Neural progenitor cell (in vitro differentiated cells): ENCODE data around the gene FBXL17. TPM values are rescaled to one million over a fixed set of nuclear protein-coding genes. Genes with fewer than 3 reads are reported as not detected.

Experiments
- DNase-seq: peaks from one replicate; pipeline ENCODE4 v3.0.0-alpha.2; 2016; ENCODE audit warnings: low spot score
- H2AFZ ChIP-seq: fragments of 200-600 bp; sonication (generic); replicated peaks from 2 replicates; pipeline ENCODE4 v1.6.1; 2016; ENCODE audit warnings: antibody characterized with exemption
- H3F3A ChIP-seq: fragments of 200-600 bp; sonication (generic); 2 replicates; pipeline ENCODE4 v1.6.1; 2016; ENCODE audit warnings: antibody characterized with exemption, low read depth
- H3K27ac ChIP-seq: fragments of 200-600 bp; sonication (generic); 2 replicates; pipeline ENCODE4 v1.5.1; 2016; ENCODE audit warnings: mild to moderate bottlenecking
- H3K27me3 ChIP-seq: fragments of 200-600 bp; sonication (generic); 2 replicates; pipeline ENCODE4 v1.6.1; 2016; ENCODE audit warnings: mild to moderate bottlenecking, moderate library complexity
- H3K36me3 ChIP-seq: fragments of 200-600 bp; sonication (generic); 2 replicates; pipeline ENCODE4 v1.5.1; 2016
- H3K4me1 ChIP-seq: fragments of 200-600 bp; sonication (generic); 2 replicates; pipeline ENCODE4 v1.6.1; 2016; ENCODE audit warnings: mixed run types
- H3K4me2 ChIP-seq: fragments of 200-600 bp; sonication (generic); 2 replicates; pipeline ENCODE4 v1.6.1; 2016
- H3K4me3 ChIP-seq: fragments of 200-600 bp; sonication (generic); 2 replicates; pipeline ENCODE4 v1.5.1; 2016
- H3K79me2 ChIP-seq: fragments of 200-600 bp; sonication (generic); 2 replicates; pipeline ENCODE4 v1.6.1; 2016; ENCODE audit warnings: low read depth
- H3K9ac ChIP-seq: fragments of 200-600 bp; sonication (generic); 2 replicates; pipeline ENCODE4 v1.6.1; 2016
- H3K9me3 ChIP-seq: fragments of 200-600 bp; sonication (generic); 2 replicates; pipeline ENCODE4 v1.5.1; 2016; ENCODE audit warnings: low read depth
- H4K20me1 ChIP-seq: fragments of 200-600 bp; sonication (generic); 2 replicates; pipeline ENCODE4 v1.6.1; 2016; ENCODE audit warnings: low read depth
- H3K27ac Mint-ChIP-seq: 3 replicates; pipeline ENCODE4 v1.8.0; 2021; ENCODE audit warnings: mixed read lengths
- H3K27me3 Mint-ChIP-seq: 2 replicates; pipeline ENCODE4 v1.8.0; 2022; ENCODE audit warnings: low read depth, mild to moderate bottlenecking, inconsistent platforms, moderate library complexity, mixed read lengths; ENCODE audit not compliant: insufficient read depth
- H3K36me3 Mint-ChIP-seq: 3 replicates; pipeline ENCODE4 v1.8.0; 2021; ENCODE audit warnings: mixed read lengths
- H3K4me1 Mint-ChIP-seq: 3 replicates; pipeline ENCODE4 v1.8.0; 2021; ENCODE audit warnings: mixed read lengths
- H3K4me3 Mint-ChIP-seq: 3 replicates; pipeline ENCODE4 v1.8.0; 2021; ENCODE audit warnings: mild to moderate bottlenecking, moderate library complexity, mixed read lengths
- H3K9me3 Mint-ChIP-seq: 3 replicates; pipeline ENCODE4 v1.8.0; 2020; ENCODE audit warnings: mixed read lengths
- CTCF ChIP-seq: fragments of 200-600 bp; sonication (generic); IDR thresholded peaks from 2 replicates; pipeline ENCODE4 v1.5.1; 2017; ENCODE audit warnings: antibody characterized with exemption, mild to moderate bottlenecking
- EZH2 ChIP-seq: fragments of 200-600 bp; sonication (generic); IDR thresholded peaks from 2 replicates; pipeline ENCODE4 v1.6.1; 2017; ENCODE audit warnings: antibody characterized with exemption, mild to moderate bottlenecking, moderate library complexity
- EZH2phosphoT487 ChIP-seq: fragments of 200-600 bp; sonication (generic); IDR thresholded peaks from 2 replicates; pipeline ENCODE4 v1.6.1; 2017; ENCODE audit warnings: antibody characterized with exemption
- total RNA-seq: library from RNA; depleted of rRNA; stranded (reverse); fragments of >200 nt; gene quantifications from 2 replicates; pipeline ENCODE4 v1.2.3, GENCODE V29; 2015; ENCODE audit warnings: low replicate concordance

The FBXL17 gene
- total RNA-seq, 1 donor from 2014 or later, result 7.6 TPM

- H3K4me1 Mint-ChIP-seq, result peaks cover 14% of the 10 kb centered on the region
- Histone ChIP-seq H3K4me1 (peaks cover 10% of the 10 kb centered on the region), H3K27me3 (no peaks in the 10 kb centered on the region), H3K9ac (no peak overlapping the region), H3K36me3 (no peaks in the 10 kb centered on the region), H3F3A (peaks cover 11% of the 10 kb centered on the region), H3K27ac (no peak overlapping the region), H2AFZ (no peak overlapping the region), H4K20me1 (no peaks in the 10 kb centered on the region), H3K4me2 (no peak overlapping the region), H3K4me3 (no peak overlapping the region), H3K9me3 (no peaks in the 10 kb centered on the region), H3K79me2 (no peaks in the 10 kb centered on the region)
- H3K27ac Mint-ChIP-seq, result no peak overlapping the region
- H3K27me3 Mint-ChIP-seq, result peaks cover 2% of the 10 kb centered on the region
- peaks cover 8% of the 10 kb centered on the region for H3K9me3 Mint-ChIP-seq
- H3K4me3 Mint-ChIP-seq, result no peak overlapping the region
- peaks cover 4% of the 10 kb centered on the region for H3K36me3 Mint-ChIP-seq
- no peak for DNase-seq
- no peak for TF ChIP-seq EZH2phosphoT487
- TF ChIP-seq EZH2, result no peak
- no peak for TF ChIP-seq CTCF
These were observed 143.4 kb downstream of the FBXL17 start for GRCh38 chr5:108238461-108238860.

GRCh38 chr5:108233617-108234155, 148.2 kb downstream of the FBXL17 start:
- Histone ChIP-seq H3F3A (peaks cover 13% of the 10 kb centered on the region), H3K27me3 (no peaks in the 10 kb centered on the region), H3K27ac (peak overlapping the region; percentile 82), H3K4me2 (peak overlapping the region; percentile 58), H3K36me3 (no peaks in the 10 kb centered on the region), H3K4me1 (peaks cover 18% of the 10 kb centered on the region), H4K20me1 (no peaks in the 10 kb centered on the region), H3K9ac (no peak overlapping the region), H3K9me3 (no peaks in the 10 kb centered on the region), H3K4me3 (no peak overlapping the region), H3K79me2 (no peaks in the 10 kb centered on the region), H2AFZ (no peak overlapping the region)
- Mint-ChIP-seq H3K9me3 (peaks cover 15% of the 10 kb centered on the region), H3K27me3 (peaks cover 2% of the 10 kb centered on the region), H3K4me1 (peaks cover 17% of the 10 kb centered on the region), H3K27ac (peak overlapping the region; percentile 23), H3K4me3 (no peak overlapping the region), H3K36me3 (peaks cover 9% of the 10 kb centered on the region)
- DNase-seq, result peak; percentile 50
- TF ChIP-seq EZH2phosphoT487, result no peak
- TF ChIP-seq CTCF, result no peak
- no peak for TF ChIP-seq EZH2

GRCh38 chr5:108232805-108233204, 149.1 kb downstream of the FBXL17 start:
- H3K4me1 Mint-ChIP-seq, result peaks cover 17% of the 10 kb centered on the region
- peaks cover 2% of the 10 kb centered on the region for H3K27me3 Mint-ChIP-seq
- Histone ChIP-seq H3K4me1 (peaks cover 18% of the 10 kb centered on the region), H3K9me3 (no peaks in the 10 kb centered on the region), H3K4me3 (no peak overlapping the region), H3F3A (peaks cover 13% of the 10 kb centered on the region), H2AFZ (no peak overlapping the region), H3K79me2 (no peaks in the 10 kb centered on the region), H3K9ac (no peak overlapping the region), H4K20me1 (no peaks in the 10 kb centered on the region), H3K36me3 (no peaks in the 10 kb centered on the region), H3K27me3 (no peaks in the 10 kb centered on the region), H3K4me2 (peak overlapping the region; percentile 58), H3K27ac (peak overlapping the region; percentile 82)
- DNase-seq, result no peak
- no peak overlapping the region for H3K4me3 Mint-ChIP-seq
- H3K9me3 Mint-ChIP-seq, result peaks cover 15% of the 10 kb centered on the region
- no peak overlapping the region for H3K27ac Mint-ChIP-seq
- TF ChIP-seq CTCF (no peak), EZH2 (no peak), EZH2phosphoT487 (no peak)
- H3K36me3 Mint-ChIP-seq, result peaks cover 9% of the 10 kb centered on the region
